ENCODE measurements around the gene PTPN1. TPM values are rescaled to one million over a fixed set of nuclear protein-coding genes. Genes with fewer than 3 reads are reported as not detected.

The PTPN1 gene
- total RNA-seq: 30.3 to 32.4 TPM (median 30.8 TPM) in 3 replicates
- long read RNA-seq, full-length matches to known transcripts: 11 of 18 reads
- long read RNA-seq, partial matches to known transcripts: 5 of 18 reads
- long read RNA-seq, other reads (novel, unspliced or antisense): 2 of 18 reads

- Mint-ChIP-seq H3K36me3 (ENCODE audit: low read depth) (no peaks in the 10 kb centered on the region), H3K27me3 (ENCODE audit: low read depth) (no peaks in the 10 kb centered on the region), H3K4me3 (ENCODE audit: unreplicated experiment) (peak within 1 kb of the TSS; percentile 95), H3K4me1 (ENCODE audit: low read depth) (peaks cover 47% of the 10 kb centered on the region), H3K27ac (ENCODE audit: unreplicated experiment) (peak within 1 kb of the TSS; percentile 95), H3K9me3 (ENCODE audit: low read depth) (no peaks in the 10 kb centered on the region)
- peak; percentile 26 for TF ChIP-seq CTCF (IDR thresholded peaks at IDR 0.05)
- peak; percentile 99 for DNase-seq (ENCODE audit: low spot score)
Observed at GRCh38 chr20:50509923-50510705, at the start of gene PTPN1. Gene PTPN1, plus strand, starts transcription at chr20:50510383. Its CDS starts 145 bp downstream, at chr20:50510528.

GRCh38 chr20:50460608-50461267 is 49.4 kb upstream of the PTPN1 start:
- Mint-ChIP-seq H3K4me1 (ENCODE audit: low read depth) (peaks cover 25% of the 10 kb centered on the region), H3K9me3 (ENCODE audit: low read depth) (no peaks in the 10 kb centered on the region), H3K4me3 (ENCODE audit: unreplicated experiment) (no peak overlapping the region), H3K27me3 (ENCODE audit: low read depth) (no peaks in the 10 kb centered on the region), H3K36me3 (ENCODE audit: low read depth) (no peaks in the 10 kb centered on the region), H3K27ac (ENCODE audit: unreplicated experiment) (peak overlapping the region; percentile 32)
- peak; percentile 96 for TF ChIP-seq CTCF (IDR thresholded peaks at IDR 0.05)
- no peak for DNase-seq (ENCODE audit: low spot score)

- Mint-ChIP-seq H3K4me3 (ENCODE audit: unreplicated experiment) (no peak overlapping the region), H3K36me3 (ENCODE audit: low read depth) (no peaks in the 10 kb centered on the region), H3K27me3 (ENCODE audit: low read depth) (no peaks in the 10 kb centered on the region), H3K9me3 (ENCODE audit: low read depth) (no peaks in the 10 kb centered on the region), H3K27ac (ENCODE audit: unreplicated experiment) (peak overlapping the region; percentile 23), H3K4me1 (ENCODE audit: low read depth) (peaks cover 25% of the 10 kb centered on the region)
- DNase-seq (ENCODE audit: low spot score): no peak
- TF ChIP-seq CTCF (IDR thresholded peaks at IDR 0.05): no peak
Observed at GRCh38 chr20:50462093-50462690, 48.0 kb upstream of the PTPN1 start.

DNA sequence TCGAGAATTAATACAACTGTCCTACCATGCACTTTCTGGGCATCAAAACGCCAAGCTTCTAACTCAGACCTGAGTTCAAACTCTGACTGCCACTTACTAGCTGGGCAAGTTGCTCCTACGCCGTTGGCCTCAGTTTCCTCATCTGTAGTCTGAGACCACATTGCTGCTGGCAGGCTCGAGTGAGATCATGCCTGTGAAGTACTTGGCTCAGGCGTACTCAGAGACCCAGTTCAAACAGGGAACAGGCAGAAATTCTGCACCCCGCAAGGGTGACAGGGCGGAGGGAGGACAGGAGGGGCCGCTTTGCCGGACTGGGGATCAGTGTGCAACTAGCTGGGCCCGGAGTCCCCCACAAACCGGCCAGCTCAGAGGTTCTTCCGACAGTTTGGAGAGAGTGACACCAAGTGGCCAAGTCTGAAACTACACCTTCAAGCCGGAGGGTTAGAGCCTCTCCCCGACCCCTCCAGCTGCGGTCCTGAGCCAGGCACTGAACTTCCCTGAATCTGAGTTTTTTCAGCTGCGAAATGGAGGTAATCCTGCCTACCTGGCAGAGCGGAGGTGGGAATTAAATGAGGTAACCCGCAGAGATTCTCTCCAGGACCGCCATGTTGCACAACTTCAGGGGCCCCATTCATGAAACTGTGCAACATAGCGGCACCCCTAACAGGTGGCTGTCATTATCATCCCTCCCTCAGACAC is 46.0 kb upstream of the PTPN1 start:
- Mint-ChIP-seq H3K4me3 (ENCODE audit: unreplicated experiment) (peak overlapping the region; percentile 37), H3K4me1 (ENCODE audit: low read depth) (peaks cover 28% of the 10 kb centered on the region), H3K27ac (ENCODE audit: unreplicated experiment) (no peak overlapping the region), H3K36me3 (ENCODE audit: low read depth) (no peaks in the 10 kb centered on the region), H3K9me3 (ENCODE audit: low read depth) (no peaks in the 10 kb centered on the region), H3K27me3 (ENCODE audit: low read depth) (no peaks in the 10 kb centered on the region)
- DNase-seq (ENCODE audit: low spot score): no peak
- TF ChIP-seq CTCF (IDR thresholded peaks at IDR 0.05): peak; percentile 92

Measured in chondrocyte (in vitro differentiated cells).